ENCODE data around the gene POLG. TPM values are rescaled to one million over a fixed set of nuclear protein-coding genes. Genes with fewer than 3 reads are reported as not detected.
A peak's percentile ranks its signal among the peaks of the same experiment; 100 is the strongest.

POLG gene
- total RNA-seq = 100 to 1,000 TPM in 1 of 4 donors, 10 to 100 TPM in 3; 61.1 to 110 (median 82.6) TPM

DNA sequence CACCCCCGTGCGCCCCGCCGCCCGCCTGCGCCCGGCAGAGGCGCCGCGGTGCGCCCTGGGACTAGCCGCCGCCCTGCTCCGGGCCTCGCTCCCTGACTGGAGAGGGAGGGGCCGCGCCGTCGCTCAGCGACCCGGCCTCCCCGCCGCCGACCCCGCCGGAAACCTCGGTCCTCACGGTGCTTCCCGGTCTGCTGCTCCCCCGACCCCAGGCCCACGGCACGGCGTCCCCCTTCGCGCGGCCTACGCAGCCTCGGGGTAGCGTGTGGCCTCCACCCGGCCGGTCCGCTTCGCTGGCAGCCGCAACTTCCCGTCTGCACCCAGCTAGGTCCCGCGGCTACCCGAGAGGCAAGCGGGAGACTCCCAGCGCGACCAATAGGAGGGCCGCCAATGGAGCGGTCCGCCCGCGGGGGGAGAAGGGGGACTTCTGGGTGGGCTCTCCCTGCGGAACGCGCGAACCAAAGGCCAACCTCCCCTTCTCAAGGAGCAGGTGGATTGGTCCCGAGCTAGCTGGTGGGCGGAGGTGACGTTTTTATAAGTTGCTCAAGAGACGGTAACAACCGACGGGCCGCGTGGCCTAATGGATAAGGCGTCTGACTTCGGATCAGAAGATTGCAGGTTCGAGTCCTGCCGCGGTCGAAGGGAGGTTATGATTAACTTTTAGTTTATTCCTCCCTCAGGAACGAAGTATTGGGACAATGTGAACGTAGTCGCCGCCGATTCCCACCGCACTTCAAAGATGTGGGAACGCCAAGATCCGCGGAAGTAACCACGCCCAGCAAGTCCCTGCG is at the start of gene POLG:
Gene POLG, minus strand, starts transcription at position 315 of the 788 bp plus-strand sequence. CDS start 1,070 bp downstream, outside the sequence.
- 0% methylated on average over 22 to 43 of the region's 85 CpGs for WGBS, 2 donors
- DNase-seq (ENCODE audit: low spot score in 2 of 2) = peak; percentile 98 to 100
- TF ChIP-seq POLR2A (IDR thresholded peaks at IDR 0.05) = peak in 1 of 2 donors; percentile 48
- TF ChIP-seq, protein P1, sequence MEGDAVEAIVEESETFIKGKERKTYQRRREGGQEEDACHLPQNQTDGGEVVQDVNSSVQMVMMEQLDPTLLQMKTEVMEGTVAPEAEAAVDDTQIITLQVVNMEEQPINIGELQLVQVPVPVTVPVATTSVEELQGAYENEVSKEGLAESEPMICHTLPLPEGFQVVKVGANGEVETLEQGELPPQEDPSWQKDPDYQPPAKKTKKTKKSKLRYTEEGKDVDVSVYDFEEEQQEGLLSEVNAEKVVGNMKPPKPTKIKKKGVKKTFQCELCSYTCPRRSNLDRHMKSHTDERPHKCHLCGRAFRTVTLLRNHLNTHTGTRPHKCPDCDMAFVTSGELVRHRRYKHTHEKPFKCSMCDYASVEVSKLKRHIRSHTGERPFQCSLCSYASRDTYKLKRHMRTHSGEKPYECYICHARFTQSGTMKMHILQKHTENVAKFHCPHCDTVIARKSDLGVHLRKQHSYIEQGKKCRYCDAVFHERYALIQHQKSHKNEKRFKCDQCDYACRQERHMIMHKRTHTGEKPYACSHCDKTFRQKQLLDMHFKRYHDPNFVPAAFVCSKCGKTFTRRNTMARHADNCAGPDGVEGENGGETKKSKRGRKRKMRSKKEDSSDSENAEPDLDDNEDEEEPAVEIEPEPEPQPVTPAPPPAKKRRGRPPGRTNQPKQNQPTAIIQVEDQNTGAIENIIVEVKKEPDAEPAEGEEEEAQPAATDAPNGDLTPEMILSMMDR (IDR thresholded peaks at IDR 0.05) = no peak
- peak within 1 kb of the TSS; percentile 44 for H3K4me3 ChIP-seq (ENCODE audit: low read depth, poor library complexity, severe bottlenecking)
- intact Hi-C loops (cut with DNase I; ENCODE audit: low total_unique reads) = no loop called here

DNA sequence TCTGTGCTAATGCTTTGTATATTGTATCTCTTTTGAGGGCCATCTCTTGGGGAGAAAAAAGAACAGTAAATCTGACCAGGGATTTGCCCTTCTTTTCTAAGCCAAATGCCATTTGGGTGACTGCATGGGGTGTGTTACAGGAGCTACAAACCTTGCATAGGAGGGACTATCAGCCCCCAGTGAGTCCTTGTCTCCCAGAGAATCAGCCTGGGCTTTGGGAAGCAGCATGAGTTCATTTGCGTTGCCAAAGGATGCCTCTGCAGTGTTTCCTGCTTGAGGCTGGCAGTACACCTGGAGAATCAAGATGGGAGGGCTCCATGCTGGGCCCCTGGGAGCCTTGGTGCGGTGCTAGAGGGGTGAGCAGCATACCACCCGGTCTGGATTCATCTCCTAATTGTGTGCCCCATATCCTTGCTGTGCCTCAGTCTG is 49.6 kb upstream of the POLG start:
- TF ChIP-seq, protein P1 (IDR thresholded peaks at IDR 0.05) = no peak
- no peak for TF ChIP-seq POLR2A (IDR thresholded peaks at IDR 0.05)
- intact Hi-C loops (cut with DNase I; ENCODE audit: low total_unique reads) = loop anchor here (5.0 kb wide), 1 partner anchor 1658 kb away; no protein-coding TSS in a partner anchor
- 85 to 91% methylated on average over 1 to 3 of the region's 3 CpGs for WGBS, 2 donors

DNA sequence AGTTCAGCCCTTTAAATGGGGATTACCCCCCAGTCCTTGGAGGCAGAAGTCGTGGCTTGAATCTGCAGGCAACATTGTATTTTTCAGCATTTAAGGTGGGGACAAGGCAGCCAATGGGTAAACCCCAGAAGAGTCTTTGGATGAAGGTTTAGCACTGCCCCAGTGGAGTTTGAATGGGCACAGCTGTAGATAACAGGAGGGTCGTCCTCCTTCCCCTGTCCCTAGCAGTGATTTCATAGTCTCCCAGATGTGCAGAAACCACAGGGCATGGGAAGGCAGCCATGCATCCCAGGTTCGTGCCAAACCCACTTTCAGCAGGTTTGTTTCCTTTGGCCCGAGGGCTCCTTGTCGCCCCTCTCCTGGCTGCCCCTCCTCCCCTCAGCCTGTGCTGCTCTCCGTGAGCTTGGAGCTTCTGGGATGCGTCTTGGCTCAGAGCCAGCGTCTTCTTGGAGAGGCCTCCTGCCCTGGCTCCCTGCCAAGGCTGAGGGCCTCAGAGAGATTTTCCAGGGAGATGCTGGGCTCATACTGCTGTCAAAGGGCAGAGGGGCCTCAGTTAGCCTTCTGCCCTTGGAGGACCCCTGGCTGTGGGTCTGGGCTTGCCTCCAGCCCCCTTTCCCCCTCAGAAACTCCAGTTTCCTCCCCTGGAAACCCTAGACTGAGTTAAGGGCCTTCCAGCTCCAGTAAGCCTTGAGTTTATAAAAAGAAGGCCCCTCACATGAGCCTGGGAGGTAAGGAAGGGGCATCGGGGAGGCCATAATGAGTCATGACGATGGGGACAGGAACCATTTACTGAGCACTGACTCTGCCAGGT is 48.9 kb upstream of the POLG start:
- TF ChIP-seq, protein P1 (IDR thresholded peaks at IDR 0.05) = no peak
- no peak for TF ChIP-seq POLR2A (IDR thresholded peaks at IDR 0.05)
- intact Hi-C loops (cut with DNase I; ENCODE audit: low total_unique reads) = loop anchor here (5.0 kb wide), 1 partner anchor 1659 kb away; no protein-coding TSS in a partner anchor
- no peak overlapping the region for H3K4me3 ChIP-seq (ENCODE audit: low read depth, poor library complexity, severe bottlenecking)
- 26 to 30% methylated on average over 10 of the region's 10 CpGs for WGBS, 2 donors
- DNase-seq (ENCODE audit: low spot score in 2 of 2) = peak in 1 of 2 donors; percentile 28

More for the DNA sequence above, 49.6 kb upstream of the POLG start:
- H3K4me3 ChIP-seq (ENCODE audit: low read depth, poor library complexity, severe bottlenecking) = no peak overlapping the region
- DNase-seq (ENCODE audit: low spot score in 2 of 2) = no peak

DNA sequence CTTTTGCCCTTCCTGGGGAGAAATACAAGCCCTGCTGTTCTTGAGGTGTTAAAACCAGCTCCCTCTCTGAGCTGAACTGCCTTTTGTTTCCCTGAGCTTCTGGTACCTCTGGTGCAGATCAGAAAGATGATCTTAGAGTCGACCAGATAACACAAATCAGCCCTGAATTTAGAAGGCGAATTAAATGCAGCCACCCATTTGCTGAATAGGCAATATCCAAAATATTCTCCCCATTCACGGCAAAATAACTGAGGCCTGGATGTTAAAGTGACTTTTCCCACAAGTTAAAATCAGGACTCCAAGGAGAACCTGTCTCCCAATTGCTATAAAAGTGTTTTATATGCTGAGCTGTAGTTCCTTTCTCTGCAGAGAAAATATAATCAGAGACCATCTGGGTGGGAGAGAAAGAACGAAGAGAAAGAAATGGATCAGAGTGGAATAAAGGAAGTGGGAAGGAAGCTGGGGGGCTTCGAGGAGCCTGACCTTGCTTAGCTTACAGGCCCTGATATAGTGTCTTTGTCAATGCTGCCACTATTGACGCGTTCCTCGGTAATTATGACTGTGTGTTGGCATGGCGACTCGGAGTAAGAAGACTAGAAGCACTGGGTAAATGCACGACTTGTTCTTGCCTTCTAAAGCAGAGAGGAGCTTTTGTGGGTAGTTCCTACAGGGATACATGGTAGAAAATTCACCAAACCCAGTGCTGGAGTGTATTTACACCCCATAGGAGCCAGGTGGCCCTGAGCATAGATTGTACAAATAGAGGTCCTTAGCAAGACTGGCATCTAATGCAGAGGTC is 47.5 kb upstream of the POLG start:
- intact Hi-C loops (cut with DNase I; ENCODE audit: low total_unique reads) = loop anchor here (5.0 kb wide), 1 partner anchor 1660 kb away; no protein-coding TSS in a partner anchor
- no peak overlapping the region for H3K4me3 ChIP-seq (ENCODE audit: low read depth, poor library complexity, severe bottlenecking)
- WGBS, 2 donors = 80 to 84% methylated on average over 11 of the region's 11 CpGs
- no peak for DNase-seq (ENCODE audit: low spot score in 2 of 2)
- no peak for TF ChIP-seq POLR2A (IDR thresholded peaks at IDR 0.05)
- TF ChIP-seq, protein P1 (IDR thresholded peaks at IDR 0.05) = no peak

DNA sequence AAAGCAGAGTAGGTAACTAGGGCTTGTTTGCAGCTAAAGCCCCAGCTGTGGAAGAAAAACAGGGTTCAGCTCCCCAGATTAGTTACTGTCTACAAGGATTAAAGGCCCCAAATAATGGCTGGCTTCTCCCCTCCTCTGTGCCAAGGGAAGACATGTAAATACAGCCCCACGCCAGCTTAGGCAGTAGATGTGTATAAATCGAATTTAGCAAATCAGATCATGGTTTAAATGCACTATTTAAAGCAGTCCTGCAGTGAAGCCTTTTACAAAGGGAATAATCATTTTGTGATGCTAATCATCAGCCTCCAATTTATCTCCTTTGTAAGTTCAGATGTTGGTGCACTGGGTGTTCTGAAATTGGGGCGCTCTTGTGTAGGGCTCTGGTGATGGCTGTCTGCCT is 46.7 kb upstream of the POLG start:
- DNase-seq (ENCODE audit: low spot score in 2 of 2) = no peak
- H3K4me3 ChIP-seq (ENCODE audit: low read depth, poor library complexity, severe bottlenecking) = no peak overlapping the region
- 77 to 82% methylated on average over 3 of the region's 3 CpGs for WGBS, 2 donors
- intact Hi-C loops (cut with DNase I; ENCODE audit: low total_unique reads) = loop anchor here (5.0 kb wide), 1 partner anchor 1661 kb away; no protein-coding TSS in a partner anchor
- no peak for TF ChIP-seq POLR2A (IDR thresholded peaks at IDR 0.05)
- TF ChIP-seq, protein P1 (IDR thresholded peaks at IDR 0.05) = no peak

Measured in lower leg skin (tissue), 4 donors.